Smooth muscle cell of the brain vasculature (primary cell): ENCODE results near the gene VAV3.
"Not testable (repeated sequence)": the region's sequence is repeated elsewhere in the genome, so short reads cannot be mapped to it uniquely, and the experiment has no call there.

ENCODE experiments used
- DNase-seq: peaks from one replicate; pipeline ENCODE4 v3.0.0-alpha.2; 2012; ENCODE audit warnings: low read depth, low spot score

VAV3 gene

GRCh38 chr1:107653005-107653404 is 312.0 kb downstream of the VAV3 start:
- DNase-seq: no peak

GRCh38 chr1:107650825-107651224 is 314.2 kb downstream of the VAV3 start:
- DNase-seq: not testable (repeated sequence)

GRCh38 chr1:107649023-107649422 is 316.0 kb downstream of the VAV3 start:
- no peak for DNase-seq

- DNase-seq: no peak
Measured at GRCh38 chr1:107648071-107648470, 316.9 kb downstream of the VAV3 start.

GRCh38 chr1:107647012-107647411 is 318.0 kb downstream of the VAV3 start:
- DNase-seq: no peak

GRCh38 chr1:107643766-107644165 is 321.2 kb downstream of the VAV3 start:
- no peak for DNase-seq

- DNase-seq: no peak
Measured at GRCh38 chr1:107640207-107640606, 324.8 kb downstream of the VAV3 start.

GRCh38 chr1:107637101-107637500 is 327.9 kb downstream of the VAV3 start:
- DNase-seq: no peak

- no peak for DNase-seq
Measured at GRCh38 chr1:107633596-107633995, 331.4 kb downstream of the VAV3 start.

- DNase-seq: no peak
Measured at GRCh38 chr1:107626073-107626796, 338.7 kb downstream of the VAV3 start.

GRCh38 chr1:107625405-107626029 is 339.5 kb downstream of the VAV3 start:
- no peak for DNase-seq

- DNase-seq: no peak
Measured at GRCh38 chr1:107623431-107623830, 341.5 kb downstream of the VAV3 start.

- DNase-seq: no peak
Measured at GRCh38 chr1:107622966-107623365, 342.0 kb downstream of the VAV3 start.

- no peak for DNase-seq
Measured at GRCh38 chr1:107622535-107622934, 342.4 kb downstream of the VAV3 start.

- DNase-seq: no peak
Measured at GRCh38 chr1:107620753-107621152, 344.2 kb downstream of the VAV3 start.

- DNase-seq: no peak
Measured at GRCh38 chr1:107618539-107618938, 346.4 kb downstream of the VAV3 start.

GRCh38 chr1:107617921-107618320 is 347.1 kb downstream of the VAV3 start:
- DNase-seq: no peak

GRCh38 chr1:107617456-107617855 is 347.5 kb downstream of the VAV3 start:
- no peak for DNase-seq

GRCh38 chr1:107609808-107610207 is 355.2 kb downstream of the VAV3 start:
- no peak for DNase-seq

GRCh38 chr1:107604825-107605224 is 360.2 kb downstream of the VAV3 start:
- no peak for DNase-seq

GRCh38 chr1:107600607-107601160 is 364.3 kb downstream of the VAV3 start:
- no peak for DNase-seq

- no peak for DNase-seq
Measured at GRCh38 chr1:107599220-107599619, 365.8 kb downstream of the VAV3 start.

- DNase-seq: no peak
Measured at GRCh38 chr1:107597290-107597689, 367.7 kb downstream of the VAV3 start.
